Retinal pigment epithelial cell (primary cell): ENCODE results near the gene M1AP.

Source experiments
- DNase-seq: peaks from one replicate; pipeline ENCODE4 v3.0.0-alpha.2; 2010; ENCODE audit warnings: low read depth
- H3K4me3 ChIP-seq: 2 replicates; pipeline ENCODE4 v1.5.1; 2011; ENCODE audit warnings: mild to moderate bottlenecking, low read length, control low read depth, moderate library complexity
- CTCF ChIP-seq: conservative IDR thresholded peaks from 2 replicates; pipeline ENCODE4 v1.5.1; 2011; ENCODE audit warnings: low read depth, low read length, control low read depth, inconsistent platforms

M1AP gene

GRCh38 chr2:74648009-74648443 lies at the start of gene M1AP:
Gene M1AP (minus strand): TSS chr2:74648330. CDS start chr2:74640275, 8,055 bp downstream.
- no peak for TF ChIP-seq CTCF
- H3K4me3 ChIP-seq, result peak within 1 kb of the TSS; percentile 45
- DNase-seq, result no peak

GRCh38 chr2:74696829-74697228 lies 48.7 kb upstream of the M1AP start:
- H3K4me3 ChIP-seq, result no peak overlapping the region
- TF ChIP-seq CTCF, result no peak
- peak; percentile 51 for DNase-seq

DNA sequence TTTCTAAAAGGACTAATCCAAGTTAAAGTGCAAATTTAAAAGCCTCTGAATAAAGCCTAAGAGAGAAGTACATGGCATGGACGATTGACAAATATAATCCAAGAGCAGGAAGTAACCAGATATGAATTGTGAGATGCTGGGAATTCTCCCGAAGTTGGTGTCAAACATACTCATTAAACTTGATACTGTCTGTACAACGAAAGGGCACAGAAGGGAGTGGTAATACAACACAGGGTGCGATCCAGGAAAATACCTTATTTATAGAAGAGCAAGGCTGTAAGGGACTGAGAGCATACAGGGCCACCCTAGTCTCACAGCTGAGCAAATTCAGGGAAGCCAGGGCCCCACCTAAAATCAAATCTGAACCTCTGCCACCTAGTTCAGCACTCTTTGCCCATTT lies 47.5 kb upstream of the M1AP start:
- no peak for DNase-seq
- no peak overlapping the region for H3K4me3 ChIP-seq
- TF ChIP-seq CTCF, result no peak

GRCh38 chr2:74694281-74694680 lies 46.2 kb upstream of the M1AP start:
- DNase-seq, result no peak
- no peak for TF ChIP-seq CTCF
- H3K4me3 ChIP-seq, result no peak overlapping the region

DNA sequence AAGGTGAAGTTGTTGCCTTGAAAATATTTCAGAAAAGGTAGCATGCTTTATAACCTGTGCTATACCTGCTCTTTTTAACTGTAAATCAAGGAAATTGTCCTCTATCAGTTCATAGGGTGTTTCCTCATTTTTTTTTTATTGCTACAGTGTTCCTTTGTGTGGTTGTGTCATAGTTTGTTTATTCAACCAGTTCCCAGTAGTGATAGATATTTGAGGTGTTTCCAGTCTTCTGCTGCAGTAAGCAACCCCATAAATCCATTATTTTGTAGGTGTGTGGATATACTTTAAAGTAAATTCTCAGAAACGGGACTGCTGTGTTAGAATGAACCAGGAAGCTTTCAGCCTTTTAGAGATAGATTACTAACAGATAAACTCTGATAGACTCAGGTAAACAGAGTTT lies 45.5 kb upstream of the M1AP start:
- no peak for TF ChIP-seq CTCF
- DNase-seq, result no peak
- no peak overlapping the region for H3K4me3 ChIP-seq

DNA sequence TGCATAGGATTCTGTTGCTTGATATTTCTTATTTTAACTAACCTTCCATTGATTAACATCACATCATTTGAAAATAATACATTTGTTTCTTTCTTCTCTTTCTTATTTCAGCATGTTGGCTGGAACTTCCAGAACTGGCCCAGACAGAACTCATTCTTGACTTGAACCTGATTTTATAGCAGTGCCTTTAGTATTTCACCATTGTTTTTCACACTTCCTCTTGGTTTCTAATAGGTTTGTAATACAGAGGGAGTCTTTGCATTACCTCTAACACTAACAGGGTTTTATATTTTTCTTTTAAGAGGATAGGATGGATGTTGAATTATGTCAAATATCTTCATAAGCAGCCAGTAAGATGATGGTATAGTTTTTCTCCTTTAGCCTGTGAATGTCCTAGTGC lies 45.1 kb upstream of the M1AP start:
- no peak for TF ChIP-seq CTCF
- DNase-seq, result no peak
- no peak overlapping the region for H3K4me3 ChIP-seq

DNA sequence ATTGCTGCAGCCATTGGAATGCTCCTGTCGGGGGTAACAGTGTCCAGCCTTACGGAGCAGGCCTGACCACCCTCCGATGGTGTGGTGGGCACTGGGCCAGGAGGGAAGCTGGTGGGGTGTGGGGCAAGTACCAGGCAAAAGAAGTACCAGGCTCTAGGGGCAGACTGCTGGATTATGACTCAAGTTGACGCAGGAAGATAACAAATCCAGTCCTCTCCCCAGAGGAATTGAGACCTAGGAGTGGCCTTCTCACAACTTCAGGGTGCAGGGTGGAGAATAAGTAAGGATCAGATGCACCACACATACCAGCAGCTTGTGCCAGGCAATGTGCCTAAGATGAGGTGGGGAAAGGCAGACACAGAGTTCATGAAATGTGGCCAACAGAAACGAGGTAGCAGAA lies 43.8 kb upstream of the M1AP start:
- H3K4me3 ChIP-seq, result no peak overlapping the region
- TF ChIP-seq CTCF, result no peak
- DNase-seq, result peak; percentile 70
